ENCODE results near the gene PAQR9.

DNA sequence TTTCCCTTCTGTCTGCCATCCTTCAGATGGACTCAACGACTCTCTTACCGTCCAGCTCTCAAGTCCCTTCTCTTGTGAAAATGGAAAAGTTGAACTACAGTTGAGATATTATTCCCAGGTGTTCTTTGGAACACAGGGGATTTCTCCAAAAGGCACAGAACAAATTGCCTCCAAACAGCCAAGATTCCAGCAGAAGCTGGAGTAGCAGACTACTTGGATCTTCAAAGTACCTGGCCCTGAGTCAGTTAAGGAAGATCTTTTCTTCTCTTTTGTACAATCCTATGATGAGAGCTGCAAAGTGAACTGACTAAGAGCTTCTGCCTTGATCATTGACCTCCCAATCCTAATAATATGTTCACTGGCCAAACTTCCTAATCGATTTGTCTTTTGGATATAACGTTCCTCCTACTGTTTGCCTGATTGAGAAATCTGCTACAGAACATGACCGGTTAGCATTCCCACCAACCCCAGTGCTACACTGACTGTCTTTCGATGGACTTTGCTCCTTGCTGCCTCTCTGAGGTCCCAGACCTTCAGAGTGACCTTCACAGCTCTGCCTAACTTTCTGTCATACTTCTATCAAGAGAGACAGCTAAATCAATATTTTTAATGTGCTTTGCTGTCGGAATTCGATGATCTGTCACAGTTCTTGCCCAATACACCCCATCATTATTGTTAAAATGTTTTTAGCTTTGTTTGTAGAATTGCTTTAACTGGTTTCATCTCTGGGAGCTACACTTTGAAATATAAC lies 21.9 kb downstream of the PAQR9 start:
- TF ChIP-seq DPF2 (IDR thresholded peaks at IDR 0.05) (no peak), CREB1 (IDR thresholded peaks at IDR 0.05) (no peak), CREB1 (CRISPR knock-in tag; IDR thresholded peaks at IDR 0.05) (no peak), PHB2 (IDR thresholded peaks at IDR 0.05; ENCODE audit: low read depth) (no peak), YBX1 (IDR thresholded peaks at IDR 0.05) (no peak), ZNF24 (IDR thresholded peaks at IDR 0.05) (no peak), TFAP4 (CRISPR knock-in tag; IDR thresholded peaks at IDR 0.05; ENCODE audit: borderline replicate concordance) (no peak), TARDBP (IDR thresholded peaks at IDR 0.05) (no peak), ETV6 (IDR thresholded peaks at IDR 0.05; ENCODE audit: borderline replicate concordance in 1 of 2, low read depth in 2 of 2, low read length in 1 of 2) (no peak), ETV6 (CRISPR knock-in tag; IDR thresholded peaks at IDR 0.05; ENCODE audit: borderline replicate concordance) (no peak), EP300 (IDR thresholded peaks at IDR 0.05; ENCODE audit: low read length) (no peak), TRIM28 (IDR thresholded peaks at IDR 0.05) (no peak)

All from K562 (cell line).